Nephron (organoid): ENCODE measurements around the gene RNPC3.
"Not testable (repeated sequence)": the region's sequence is repeated elsewhere in the genome, so short reads cannot be mapped to it uniquely, and the experiment has no call there.

Experiments used
- H3K27ac Mint-ChIP-seq, 3 experiments: 2 replicates each; pipeline ENCODE4 v1.8.0; 2020; ENCODE audit warnings: mixed read lengths in 3 of 3, mild to moderate bottlenecking in 2 of 3, moderate library complexity in 1 of 3
- H3K27me3 Mint-ChIP-seq: 2 replicates; pipeline ENCODE4 v1.8.0; 2021; ENCODE audit warnings: low read depth, mild to moderate bottlenecking, moderate library complexity, mixed read lengths
- H3K36me3 Mint-ChIP-seq: 2 replicates; pipeline ENCODE4 v1.8.0; 2020; ENCODE audit warnings: low read depth, mixed read lengths
- H3K4me1 Mint-ChIP-seq: 2 replicates; pipeline ENCODE4 v1.8.0; 2020; ENCODE audit warnings: mixed read lengths
- H3K4me3 Mint-ChIP-seq, 3 experiments: 2 replicates each; pipeline ENCODE4 v1.8.0; 2020; ENCODE audit warnings: mild to moderate bottlenecking in 3 of 3, mixed read lengths in 3 of 3, moderate library complexity in 2 of 3
- H3K9me3 Mint-ChIP-seq: 2 replicates; pipeline ENCODE4 v1.8.0; 2020; ENCODE audit warnings: mixed read lengths
- TF ChIP-seq, protein P1 (sequence below), 3 experiments: fragments of 200-600 bp; sonication (generic); IDR thresholded peaks; one replicate each; pipeline ENCODE4 v1.5.0; 2021; ENCODE audit warnings: antibody characterized with exemption in 3 of 3; ENCODE audit not compliant: unreplicated experiment in 3 of 3

The RNPC3 gene

DNA sequence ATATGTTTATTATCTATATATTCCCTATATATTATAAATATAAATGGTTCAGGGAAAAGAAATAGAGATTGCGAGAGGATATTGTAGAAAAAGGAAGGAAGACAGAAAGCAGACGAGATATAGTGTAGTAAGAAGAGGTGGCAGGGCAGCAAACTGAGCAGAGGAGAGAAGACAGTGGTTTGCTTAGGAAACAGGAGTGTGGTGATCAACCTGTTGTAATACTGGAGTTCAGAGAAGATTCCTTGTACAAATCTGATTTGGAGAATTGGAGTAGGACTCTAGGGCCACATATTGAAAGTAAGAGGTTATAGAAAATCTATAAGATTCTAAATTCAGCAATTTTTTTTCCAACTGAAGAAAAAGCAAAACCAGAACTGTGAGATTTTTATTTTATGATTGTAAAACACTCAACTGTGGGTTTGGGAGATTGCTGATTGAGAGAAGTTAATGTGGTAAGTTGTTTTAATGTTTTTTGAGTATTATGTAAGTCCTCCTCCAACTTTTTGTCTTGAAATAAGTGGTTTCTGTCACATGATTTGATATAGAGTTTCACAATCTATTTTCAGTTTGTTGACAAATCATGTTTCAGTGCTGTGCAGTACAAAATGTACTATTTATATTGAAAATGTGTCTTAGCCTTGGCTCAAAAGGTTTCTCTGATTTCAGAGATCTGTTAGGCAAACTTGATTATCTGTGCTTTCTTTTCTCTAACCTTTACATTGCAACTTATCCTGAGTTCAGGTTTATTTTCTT lies 36.3 kb downstream of the RNPC3 start:
- H3K27ac Mint-ChIP-seq: no peak overlapping the region
- TF ChIP-seq, protein P1, sequence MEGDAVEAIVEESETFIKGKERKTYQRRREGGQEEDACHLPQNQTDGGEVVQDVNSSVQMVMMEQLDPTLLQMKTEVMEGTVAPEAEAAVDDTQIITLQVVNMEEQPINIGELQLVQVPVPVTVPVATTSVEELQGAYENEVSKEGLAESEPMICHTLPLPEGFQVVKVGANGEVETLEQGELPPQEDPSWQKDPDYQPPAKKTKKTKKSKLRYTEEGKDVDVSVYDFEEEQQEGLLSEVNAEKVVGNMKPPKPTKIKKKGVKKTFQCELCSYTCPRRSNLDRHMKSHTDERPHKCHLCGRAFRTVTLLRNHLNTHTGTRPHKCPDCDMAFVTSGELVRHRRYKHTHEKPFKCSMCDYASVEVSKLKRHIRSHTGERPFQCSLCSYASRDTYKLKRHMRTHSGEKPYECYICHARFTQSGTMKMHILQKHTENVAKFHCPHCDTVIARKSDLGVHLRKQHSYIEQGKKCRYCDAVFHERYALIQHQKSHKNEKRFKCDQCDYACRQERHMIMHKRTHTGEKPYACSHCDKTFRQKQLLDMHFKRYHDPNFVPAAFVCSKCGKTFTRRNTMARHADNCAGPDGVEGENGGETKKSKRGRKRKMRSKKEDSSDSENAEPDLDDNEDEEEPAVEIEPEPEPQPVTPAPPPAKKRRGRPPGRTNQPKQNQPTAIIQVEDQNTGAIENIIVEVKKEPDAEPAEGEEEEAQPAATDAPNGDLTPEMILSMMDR (IDR thresholded peaks at IDR 0.05; ENCODE audit: unreplicated experiment in 3 of 3): no peak
- peaks cover 4% of the 10 kb centered on the region for H3K36me3 Mint-ChIP-seq
- no peaks in the 10 kb centered on the region for H3K9me3 Mint-ChIP-seq
- no peaks in the 10 kb centered on the region for H3K27me3 Mint-ChIP-seq
- H3K4me1 Mint-ChIP-seq: no peaks in the 10 kb centered on the region
- no peak overlapping the region for H3K4me3 Mint-ChIP-seq

DNA sequence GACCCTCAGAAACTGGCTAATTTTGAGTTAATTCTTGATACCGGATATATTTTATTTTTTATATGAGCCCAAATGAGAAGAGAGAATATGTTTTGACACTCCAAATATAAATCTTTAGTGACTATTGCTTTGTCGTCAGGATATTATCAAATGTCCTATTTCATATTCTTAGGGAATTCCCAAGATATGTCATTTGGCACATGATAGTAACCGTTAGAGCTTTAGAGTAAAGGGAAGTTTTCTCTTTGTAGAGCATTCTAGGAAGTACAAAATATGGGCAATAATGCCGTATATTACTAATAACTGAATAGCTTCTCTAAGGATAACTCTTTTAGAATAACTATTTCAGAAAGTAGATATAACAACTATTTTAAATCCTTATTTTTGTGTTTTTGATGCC lies 37.6 kb downstream of the RNPC3 start:
- H3K27ac Mint-ChIP-seq: no peak overlapping the region
- TF ChIP-seq, protein P1 (IDR thresholded peaks at IDR 0.05; ENCODE audit: unreplicated experiment in 3 of 3): no peak

DNA sequence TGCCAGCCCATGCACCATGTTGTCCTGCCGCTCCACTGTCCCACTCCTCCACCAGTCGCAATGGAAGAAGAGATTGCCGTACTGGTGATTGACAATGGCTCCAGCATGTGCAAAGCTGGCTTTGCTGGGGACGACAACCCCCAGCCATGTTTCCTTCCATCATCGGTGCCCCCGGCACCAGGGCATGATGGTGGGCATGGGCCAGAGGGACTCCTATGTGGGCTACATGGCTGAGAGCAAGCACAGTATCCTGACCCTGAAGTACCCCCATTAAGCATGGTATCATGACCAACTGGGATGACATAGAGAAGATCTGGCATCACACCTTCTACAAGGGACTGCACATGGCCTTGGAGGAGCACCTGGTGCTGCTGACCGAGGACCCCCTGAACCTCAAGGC lies 44.0 kb downstream of the RNPC3 start:
- Mint-ChIP-seq H3K9me3 (no peaks in the 10 kb centered on the region), H3K27me3 (no peaks in the 10 kb centered on the region), H3K36me3 (no peaks in the 10 kb centered on the region), H3K4me3 (no peak overlapping the region), H3K4me1 (no peaks in the 10 kb centered on the region), H3K27ac (no peak overlapping the region)
- TF ChIP-seq, protein P1 (IDR thresholded peaks at IDR 0.05; ENCODE audit: unreplicated experiment in 3 of 3): no peak

More for the DNA sequence above, 37.6 kb downstream of the RNPC3 start:
- Mint-ChIP-seq H3K4me1 (no peaks in the 10 kb centered on the region), H3K36me3 (no peaks in the 10 kb centered on the region), H3K27me3 (no peaks in the 10 kb centered on the region), H3K9me3 (no peaks in the 10 kb centered on the region), H3K4me3 (no peak overlapping the region)

DNA sequence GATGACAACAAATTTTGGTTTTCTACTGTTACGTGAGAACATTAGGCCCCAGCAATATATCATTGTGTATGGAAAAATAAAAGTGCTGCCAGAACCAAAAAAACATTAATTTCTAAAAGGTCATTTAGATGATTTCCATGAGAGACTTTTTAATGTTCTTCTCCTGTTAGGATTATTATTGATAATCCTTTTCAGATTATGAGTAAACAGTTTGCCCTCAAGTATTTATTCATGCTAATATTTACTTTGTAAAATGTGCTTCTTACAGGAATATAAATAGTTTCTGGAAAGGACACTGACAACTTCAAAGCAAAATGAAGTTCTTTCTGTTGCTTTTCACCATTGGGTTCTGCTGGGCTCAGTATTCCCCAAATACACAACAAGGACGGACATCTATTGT lies 45.8 kb downstream of the RNPC3 start, which contains the start of gene AMY2B:
TSS of gene AMY2B (plus strand) at position 301 of the 400 bp plus-strand sequence. CDS start at position 315, 14 bp downstream.
- H3K36me3 Mint-ChIP-seq, H3K9me3 Mint-ChIP-seq, H3K4me3 Mint-ChIP-seq, H3K4me1 Mint-ChIP-seq, H3K27ac Mint-ChIP-seq, H3K27me3 Mint-ChIP-seq: not testable (repeated sequence)

DNA sequence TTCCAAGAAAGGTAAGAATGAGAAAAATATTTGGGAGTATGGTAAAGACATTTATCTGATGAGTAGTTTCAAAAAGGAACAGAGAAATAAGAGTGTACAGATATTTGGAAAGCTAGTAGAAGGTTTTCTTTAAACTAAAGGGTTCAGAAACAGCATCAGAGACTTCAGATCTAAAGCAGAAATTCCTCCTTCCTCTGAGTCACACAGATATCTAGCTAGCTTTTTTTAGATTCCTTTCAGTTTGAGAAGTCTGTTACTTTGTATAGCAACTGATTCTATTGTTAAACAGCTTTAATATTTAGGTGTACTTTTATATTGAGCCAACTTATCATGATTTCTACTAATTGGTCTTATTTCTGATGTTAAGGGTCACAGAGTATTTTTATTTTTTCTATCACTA lies 50.6 kb downstream of the RNPC3 start:
- Mint-ChIP-seq H3K27ac (no peak overlapping the region), H3K4me3 (no peak overlapping the region), H3K36me3 (no peaks in the 10 kb centered on the region), H3K9me3 (no peaks in the 10 kb centered on the region), H3K27me3 (no peaks in the 10 kb centered on the region), H3K4me1 (no peaks in the 10 kb centered on the region)
- TF ChIP-seq, protein P1 (IDR thresholded peaks at IDR 0.05; ENCODE audit: unreplicated experiment in 3 of 3): no peak

DNA sequence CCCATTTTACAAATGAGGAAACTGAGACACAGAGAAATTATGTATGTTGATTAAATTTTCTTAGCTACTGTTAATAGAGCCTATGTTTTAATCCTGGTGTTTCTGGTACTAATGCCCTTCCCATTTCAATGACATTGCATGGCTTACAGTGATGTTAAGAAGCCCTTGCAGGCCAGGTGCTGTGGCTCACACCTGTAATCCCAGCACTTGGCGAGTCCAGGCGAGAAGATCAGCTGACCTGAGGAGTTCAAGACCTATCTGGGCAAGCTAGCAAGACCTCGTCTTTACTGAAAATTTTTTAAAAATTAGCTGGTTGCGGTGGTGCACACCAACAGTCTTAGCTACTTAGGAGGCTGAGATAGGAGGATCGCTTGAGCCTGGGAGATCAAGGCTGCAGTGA lies 51.3 kb downstream of the RNPC3 start:
- not testable (repeated sequence) for H3K36me3 Mint-ChIP-seq, H3K9me3 Mint-ChIP-seq, H3K4me1 Mint-ChIP-seq, H3K27me3 Mint-ChIP-seq, H3K27ac Mint-ChIP-seq, H3K4me3 Mint-ChIP-seq

DNA sequence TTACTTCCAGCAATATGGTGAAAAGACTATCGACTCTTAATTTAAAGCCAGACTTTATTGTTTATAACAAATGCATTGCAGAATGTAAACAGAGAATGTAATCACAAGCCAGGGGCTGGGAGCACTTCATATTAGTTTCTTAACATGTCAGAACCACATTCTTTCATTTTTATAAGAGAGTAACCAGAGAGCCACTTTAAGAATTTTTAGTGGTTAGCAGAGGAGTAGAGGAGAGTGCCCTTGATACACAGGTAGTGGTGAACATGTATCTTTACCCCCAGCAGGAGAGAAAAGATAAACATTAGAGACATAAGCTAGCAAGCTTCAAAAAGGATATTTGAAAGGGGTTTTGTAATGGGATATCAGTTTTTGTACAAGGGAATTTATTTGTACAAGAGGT lies 57.0 kb downstream of the RNPC3 start:
- Mint-ChIP-seq H3K27me3 (no peaks in the 10 kb centered on the region), H3K36me3 (no peaks in the 10 kb centered on the region), H3K9me3 (peaks cover 6% of the 10 kb centered on the region), H3K4me1 (no peaks in the 10 kb centered on the region), H3K27ac (no peak overlapping the region), H3K4me3 (no peak overlapping the region)
- TF ChIP-seq, protein P1 (IDR thresholded peaks at IDR 0.05; ENCODE audit: unreplicated experiment in 3 of 3): no peak
